ENCODE measurements around the gene ACER2.

DNA sequence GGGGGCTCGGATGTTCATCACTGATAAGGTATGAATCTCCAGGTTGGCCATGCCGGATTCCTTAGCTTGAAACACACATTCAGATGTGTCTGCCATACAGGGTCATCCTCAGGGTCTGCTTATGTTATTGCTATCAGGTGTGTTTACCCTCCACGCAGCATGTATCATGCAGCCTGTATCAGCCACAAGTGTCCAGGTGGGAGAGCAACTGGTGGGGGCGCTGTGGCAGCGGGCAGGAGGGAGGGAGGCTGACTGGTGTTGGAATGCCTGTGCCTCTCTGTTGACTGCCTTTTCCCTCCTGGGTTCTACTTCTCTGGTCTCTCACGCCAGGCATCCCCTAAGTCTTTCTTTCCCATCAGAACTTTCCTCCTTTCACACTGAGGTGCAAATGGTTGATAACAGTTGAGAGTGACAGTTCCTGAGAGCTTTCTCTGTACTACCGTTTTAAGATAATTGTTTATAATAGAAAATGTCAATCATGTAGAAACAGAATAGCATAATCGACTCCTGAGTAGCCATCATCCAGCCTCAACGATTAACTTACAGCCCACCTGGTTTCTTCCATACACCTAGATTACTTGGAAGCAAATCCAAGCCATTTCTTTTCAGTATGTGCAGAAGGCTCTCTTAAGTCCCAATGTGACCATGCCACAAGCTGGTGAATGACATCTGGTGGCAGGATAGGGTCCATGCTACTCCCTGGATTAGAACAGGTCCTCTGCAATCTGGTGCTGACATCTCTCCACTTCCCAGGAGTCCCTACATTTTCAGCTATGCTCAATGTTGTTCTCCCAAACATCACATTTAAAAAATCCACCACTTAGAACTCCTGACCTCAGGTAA lies 86.6 kb downstream of the ACER2 start:
- TF ChIP-seq, protein P1, sequence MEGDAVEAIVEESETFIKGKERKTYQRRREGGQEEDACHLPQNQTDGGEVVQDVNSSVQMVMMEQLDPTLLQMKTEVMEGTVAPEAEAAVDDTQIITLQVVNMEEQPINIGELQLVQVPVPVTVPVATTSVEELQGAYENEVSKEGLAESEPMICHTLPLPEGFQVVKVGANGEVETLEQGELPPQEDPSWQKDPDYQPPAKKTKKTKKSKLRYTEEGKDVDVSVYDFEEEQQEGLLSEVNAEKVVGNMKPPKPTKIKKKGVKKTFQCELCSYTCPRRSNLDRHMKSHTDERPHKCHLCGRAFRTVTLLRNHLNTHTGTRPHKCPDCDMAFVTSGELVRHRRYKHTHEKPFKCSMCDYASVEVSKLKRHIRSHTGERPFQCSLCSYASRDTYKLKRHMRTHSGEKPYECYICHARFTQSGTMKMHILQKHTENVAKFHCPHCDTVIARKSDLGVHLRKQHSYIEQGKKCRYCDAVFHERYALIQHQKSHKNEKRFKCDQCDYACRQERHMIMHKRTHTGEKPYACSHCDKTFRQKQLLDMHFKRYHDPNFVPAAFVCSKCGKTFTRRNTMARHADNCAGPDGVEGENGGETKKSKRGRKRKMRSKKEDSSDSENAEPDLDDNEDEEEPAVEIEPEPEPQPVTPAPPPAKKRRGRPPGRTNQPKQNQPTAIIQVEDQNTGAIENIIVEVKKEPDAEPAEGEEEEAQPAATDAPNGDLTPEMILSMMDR (IDR thresholded peaks at IDR 0.05; ENCODE audit: low read depth, low read length, poor library complexity, severe bottlenecking), result no peak
- TF ChIP-seq EZH2phosphoT487 (IDR thresholded peaks at IDR 0.05; ENCODE audit: borderline replicate concordance, low read length), result no peak

Measured in DOHH2 (cell line).